HG02981 (cell line): ENCODE data around the gene TMEM200C.

Source experiments
- ATAC-seq: cut with Tn5 transposase; IDR thresholded peaks from one replicate; pipeline ENCODE4 v1.9.1; 2021; ENCODE audit warnings: mild to moderate bottlenecking, moderate library complexity; ENCODE audit not compliant: unreplicated experiment

The TMEM200C gene

DNA sequence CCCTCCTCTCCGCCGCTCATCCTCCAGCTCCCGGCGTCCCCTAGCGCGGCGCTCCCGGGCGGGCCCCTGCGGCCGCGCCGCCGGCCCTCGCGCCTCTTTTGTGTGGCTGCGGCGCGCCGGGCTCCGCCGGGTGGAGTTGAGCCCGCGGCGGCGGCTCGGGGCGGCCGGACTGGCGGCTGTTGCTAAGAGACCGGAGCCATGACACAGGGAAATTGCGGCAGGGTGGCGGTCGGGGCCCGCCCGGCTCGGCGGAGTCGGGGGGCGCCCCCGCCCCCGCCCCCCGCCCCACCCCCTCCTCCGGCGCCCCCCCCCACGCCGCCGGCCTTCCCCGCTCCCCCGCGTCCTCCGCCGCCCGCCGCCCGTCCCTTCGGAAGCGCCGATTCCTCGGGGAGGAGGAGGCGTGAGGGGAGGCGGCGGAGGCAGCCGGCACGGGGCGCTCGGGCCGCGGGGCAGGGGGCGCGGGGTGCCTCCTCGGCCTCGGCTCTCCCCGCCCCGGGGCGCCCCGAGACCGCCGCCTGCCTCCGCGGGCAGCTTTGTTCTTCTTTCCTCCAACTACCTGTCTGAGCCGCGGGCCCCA lies at the start of gene TMEM200C:
TSS of gene TMEM200C (minus strand) at position 224 of the 577 bp plus-strand sequence. CDS start 3,459 bp downstream, outside the sequence.
- ATAC-seq, result no peak

- no peak for ATAC-seq
Measured at GRCh38 chr18:5944448-5944847, 49.1 kb upstream of the TMEM200C start.

DNA sequence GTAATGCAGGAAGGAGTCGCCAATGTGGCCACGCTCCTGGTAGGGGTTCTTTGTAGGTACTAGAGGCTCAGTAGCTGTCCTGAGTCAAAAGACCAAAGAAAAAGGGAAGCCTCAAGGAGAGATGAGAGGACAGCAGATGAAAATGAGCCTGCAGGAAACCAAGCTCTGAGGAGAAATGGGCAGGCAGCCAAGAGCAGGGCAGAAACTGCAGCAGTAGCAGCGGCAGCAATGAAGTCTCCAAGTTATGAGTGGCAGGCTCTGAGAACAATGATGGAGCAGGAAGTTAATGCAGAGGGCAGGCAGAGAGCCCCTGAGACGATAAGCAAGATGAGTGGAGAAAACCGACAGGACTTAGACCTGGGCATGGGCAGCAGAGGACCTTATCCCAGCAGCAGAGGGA lies 48.2 kb upstream of the TMEM200C start:
- no peak for ATAC-seq

DNA sequence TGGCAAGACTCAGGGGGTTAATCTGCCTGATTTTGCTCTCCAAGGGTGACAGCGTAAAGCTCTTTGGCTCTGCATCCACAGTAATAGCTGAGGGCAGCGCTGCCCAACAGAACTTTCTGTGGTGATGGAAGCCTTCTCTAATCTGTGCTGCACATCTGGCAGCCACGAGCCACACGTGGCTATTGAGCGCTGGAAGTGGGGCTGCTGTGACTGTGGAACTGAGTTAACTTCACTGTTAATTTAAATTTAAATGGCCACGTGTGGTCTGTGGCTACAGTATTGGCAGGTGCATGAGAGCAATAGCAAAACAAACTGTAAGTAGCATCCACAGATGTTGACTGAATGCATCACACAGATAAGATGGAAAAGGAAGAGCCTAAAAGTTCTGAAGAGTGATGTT lies 47.3 kb upstream of the TMEM200C start:
- ATAC-seq, result no peak

DNA sequence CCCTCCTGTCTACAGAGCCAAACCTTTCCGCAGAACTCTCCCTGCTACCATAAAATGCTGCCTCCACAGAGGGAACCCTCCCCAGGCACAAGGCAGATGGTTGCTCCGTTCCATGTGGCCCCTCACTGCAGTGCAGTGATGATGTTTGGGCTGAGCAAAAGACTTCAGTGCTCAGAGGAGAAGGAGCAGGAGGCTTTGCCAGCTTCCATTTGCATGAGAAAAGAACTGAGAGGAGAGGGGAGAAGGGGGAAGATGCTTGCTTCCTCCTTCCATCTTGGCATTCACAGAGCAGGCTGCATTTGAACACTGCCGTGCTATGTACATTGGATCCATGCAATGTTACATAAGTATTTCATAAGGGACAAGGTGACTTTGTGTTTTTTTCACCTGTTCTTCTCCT lies 46.6 kb upstream of the TMEM200C start:
- no peak for ATAC-seq

DNA sequence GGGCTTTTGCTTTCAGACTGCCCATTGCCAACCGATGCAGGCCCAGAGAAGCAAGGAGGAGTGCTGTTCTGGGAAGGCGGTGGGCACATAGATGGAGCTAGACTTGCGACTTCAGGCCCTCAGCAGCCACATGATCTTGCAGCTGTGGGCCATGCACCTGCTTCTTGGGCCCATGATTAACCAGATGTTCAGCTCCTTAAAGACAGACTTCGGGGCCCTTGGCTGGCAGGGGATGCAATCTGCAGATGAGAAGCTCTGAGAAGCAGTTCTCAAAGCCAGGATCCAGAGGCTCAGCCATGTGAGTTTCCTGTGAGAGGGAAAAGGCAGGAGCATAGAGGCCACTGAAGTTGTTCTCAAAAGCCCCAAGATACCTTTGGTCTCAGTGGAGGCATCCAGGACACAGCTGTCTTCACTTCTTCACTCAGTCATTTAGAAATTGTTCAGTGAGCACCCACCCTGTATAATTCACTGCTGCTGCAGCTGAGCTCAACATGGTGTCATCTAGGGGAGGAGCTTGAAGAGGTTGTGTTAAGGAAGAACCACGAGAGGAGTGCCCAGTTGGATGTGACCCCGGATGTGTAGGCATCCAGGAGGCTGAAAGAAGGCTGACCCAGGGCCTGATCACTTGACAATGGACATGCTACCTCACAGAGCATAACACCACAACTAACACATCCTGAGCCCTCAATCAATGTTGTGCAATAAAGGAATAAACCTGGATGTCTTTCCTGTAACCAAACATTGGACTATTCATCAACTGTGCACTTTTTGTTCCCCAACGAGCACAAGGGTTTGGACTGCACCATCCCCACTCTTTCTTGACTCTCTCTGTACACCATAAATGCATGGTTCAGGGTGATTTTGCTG lies 44.7 kb upstream of the TMEM200C start:
- ATAC-seq, result no peak

DNA sequence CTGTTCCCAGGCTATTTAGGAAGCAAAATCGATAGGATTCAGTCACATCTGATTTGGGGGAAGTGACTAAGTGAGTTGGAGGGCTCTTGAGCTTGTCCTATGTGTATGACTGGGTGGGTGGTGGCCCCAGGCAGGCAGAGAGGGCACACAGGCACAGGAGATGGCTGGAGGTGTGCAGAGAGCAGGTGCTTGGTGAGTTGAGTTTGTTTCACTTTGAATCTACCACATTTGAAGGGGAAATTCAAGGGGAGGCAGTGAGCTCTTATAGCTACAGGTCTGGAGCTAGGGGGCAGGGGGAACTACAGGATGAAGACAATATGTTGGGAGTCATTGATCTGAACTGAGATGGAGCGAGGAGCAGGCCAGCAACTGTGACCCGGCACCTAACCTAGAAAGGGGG lies 42.5 kb upstream of the TMEM200C start:
- ATAC-seq, result no peak

GRCh38 chr18:5937121-5937520 lies 41.8 kb upstream of the TMEM200C start:
- no peak for ATAC-seq

DNA sequence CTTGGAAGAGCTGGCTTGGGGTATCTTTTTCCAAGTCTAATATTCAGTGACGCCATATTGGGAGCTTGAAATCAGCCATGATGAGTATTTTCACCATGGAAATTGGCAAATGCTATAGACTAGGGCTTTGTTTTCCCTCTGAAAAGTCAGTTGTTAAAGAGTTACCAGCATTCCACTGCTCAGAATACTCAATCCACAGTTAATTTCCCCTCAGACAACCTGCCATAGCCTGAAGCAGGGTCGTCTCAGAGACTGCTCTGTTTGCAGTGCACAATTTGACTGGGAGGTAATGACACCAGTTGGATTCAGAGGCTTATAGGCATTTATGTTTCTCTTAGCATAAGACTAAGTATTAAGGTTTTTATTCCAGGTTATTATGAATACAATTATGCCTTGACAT lies 35.5 kb upstream of the TMEM200C start:
- ATAC-seq, result no peak

DNA sequence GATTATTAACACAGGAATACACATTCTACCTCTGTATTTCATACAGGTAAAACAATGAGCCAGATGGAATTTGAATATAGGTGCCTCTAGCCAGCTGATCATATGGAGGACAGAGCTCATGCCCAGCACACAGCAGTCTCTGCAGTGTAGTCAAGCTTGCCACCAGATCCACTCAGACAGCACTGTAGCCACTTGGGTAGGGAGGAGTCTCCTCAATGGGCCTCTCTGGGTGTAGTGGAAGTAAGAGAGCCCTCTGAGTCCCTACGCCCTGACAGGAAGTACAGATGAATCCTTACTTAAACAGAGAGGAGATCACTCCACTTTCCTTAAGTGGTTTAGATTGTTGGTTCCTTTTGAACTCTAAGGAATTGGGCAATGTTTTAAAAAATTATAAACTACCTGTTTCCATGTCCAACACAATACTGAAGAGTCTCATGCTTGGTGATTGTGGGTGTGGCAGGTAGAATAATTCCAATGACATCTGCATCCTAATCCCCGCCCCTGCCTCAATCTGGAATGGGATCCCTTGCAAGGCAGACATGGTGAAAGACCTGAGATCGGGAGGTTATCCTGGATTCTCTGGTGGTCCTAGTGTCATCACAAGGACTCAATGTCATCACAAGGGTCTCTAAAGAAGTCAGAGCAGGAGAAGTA lies 23.0 kb upstream of the TMEM200C start:
- no peak for ATAC-seq

- ATAC-seq, result no peak
Measured at GRCh38 chr18:5914951-5915350, 19.6 kb upstream of the TMEM200C start.

- no peak for ATAC-seq
Measured at GRCh38 chr18:5914016-5914415, 18.7 kb upstream of the TMEM200C start.

DNA sequence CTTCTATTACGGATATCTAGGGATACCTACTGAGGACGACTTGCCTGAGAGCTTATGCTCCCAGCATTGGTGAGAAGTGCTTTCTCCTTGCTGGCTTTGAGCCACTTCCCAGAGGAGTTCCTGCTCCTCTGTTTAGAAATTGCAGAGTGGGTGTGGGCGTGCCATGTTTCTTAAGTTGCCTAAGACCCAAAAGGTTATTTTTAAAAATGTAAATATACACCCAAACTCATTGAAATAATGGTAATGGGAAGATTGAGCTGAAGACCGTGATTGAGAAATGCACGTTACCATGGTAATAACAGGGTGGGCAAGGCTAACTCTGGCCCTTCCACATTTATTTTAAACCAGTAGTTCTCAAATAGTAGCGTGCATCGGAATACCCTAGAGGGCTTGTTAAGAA lies 17.2 kb upstream of the TMEM200C start:
- no peak for ATAC-seq

DNA sequence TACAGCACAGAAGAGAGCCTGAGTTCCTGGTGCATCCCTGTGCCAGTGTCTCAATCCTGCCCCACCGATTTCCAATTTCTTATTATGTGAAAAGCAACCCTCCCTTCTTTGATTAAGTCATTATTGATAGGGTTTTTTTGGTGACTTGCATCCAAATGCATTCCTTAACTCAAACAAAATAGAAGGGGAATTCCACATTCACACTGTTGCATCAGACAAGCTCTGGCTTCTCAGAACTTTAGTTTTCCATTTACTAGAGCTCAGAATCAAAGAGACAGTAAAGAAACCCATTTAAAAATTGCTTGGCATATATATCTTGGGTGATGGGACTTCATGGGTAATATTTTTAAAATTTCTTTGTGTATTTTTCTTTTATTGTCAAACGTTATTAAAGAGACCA lies 13.8 kb upstream of the TMEM200C start:
- no peak for ATAC-seq

DNA sequence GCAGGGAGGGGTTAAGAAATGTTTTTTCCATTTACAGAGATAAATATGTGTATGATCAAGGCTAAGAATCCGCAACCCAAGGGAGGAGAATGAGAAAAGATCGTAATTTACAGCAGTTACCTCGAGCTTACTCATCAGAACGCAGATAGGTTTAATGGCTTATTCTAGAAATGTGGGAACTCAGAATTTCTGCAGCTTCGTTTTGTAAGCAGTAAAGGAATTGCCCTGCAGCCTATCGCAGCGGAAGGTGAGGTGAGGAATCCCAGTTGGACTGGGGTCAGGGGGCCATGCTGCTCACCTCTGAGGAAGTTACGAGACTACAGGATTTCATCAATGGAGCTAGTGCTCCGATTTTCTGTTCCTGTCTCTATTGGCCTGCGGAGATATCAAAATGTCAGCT lies 8.1 kb upstream of the TMEM200C start:
- ATAC-seq, result no peak

DNA sequence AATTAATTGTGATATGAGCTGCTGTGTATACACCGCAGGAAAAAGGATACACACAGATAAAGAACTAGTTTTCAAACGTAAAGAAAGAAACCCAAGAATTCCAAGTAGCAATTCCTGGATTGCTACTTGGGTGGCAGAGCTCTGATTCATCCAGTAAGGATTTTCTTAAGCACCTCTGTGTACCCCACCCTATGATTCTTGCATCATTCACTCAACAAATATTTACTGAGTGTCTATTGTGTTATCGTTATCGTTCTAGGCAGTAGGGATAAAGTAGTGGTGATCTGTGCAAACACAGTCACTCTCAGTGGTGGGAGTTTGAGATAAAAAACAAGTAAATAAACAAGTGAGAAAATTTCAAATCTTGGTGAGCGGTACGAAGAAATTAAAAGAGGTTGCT lies 4.9 kb upstream of the TMEM200C start:
- no peak for ATAC-seq

DNA sequence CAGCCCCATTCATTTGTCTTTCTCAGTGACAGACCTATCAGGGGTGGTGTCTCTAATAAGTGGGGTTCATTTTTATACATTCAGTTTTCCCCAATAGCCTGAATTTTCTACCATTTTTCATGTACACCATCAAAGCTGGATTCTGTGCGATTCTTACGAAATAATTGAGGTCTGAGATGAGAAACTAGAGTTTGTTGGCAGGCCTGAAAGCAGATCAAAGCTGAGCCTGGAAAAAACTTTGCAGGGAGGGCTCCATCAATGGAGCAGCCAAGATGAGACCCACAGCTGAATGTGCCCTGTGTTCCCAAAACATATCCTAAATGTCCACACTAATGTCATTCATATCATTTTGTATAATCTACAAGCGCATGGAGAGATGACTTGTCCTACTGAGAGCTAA lies 4.5 kb upstream of the TMEM200C start:
- no peak for ATAC-seq

DNA sequence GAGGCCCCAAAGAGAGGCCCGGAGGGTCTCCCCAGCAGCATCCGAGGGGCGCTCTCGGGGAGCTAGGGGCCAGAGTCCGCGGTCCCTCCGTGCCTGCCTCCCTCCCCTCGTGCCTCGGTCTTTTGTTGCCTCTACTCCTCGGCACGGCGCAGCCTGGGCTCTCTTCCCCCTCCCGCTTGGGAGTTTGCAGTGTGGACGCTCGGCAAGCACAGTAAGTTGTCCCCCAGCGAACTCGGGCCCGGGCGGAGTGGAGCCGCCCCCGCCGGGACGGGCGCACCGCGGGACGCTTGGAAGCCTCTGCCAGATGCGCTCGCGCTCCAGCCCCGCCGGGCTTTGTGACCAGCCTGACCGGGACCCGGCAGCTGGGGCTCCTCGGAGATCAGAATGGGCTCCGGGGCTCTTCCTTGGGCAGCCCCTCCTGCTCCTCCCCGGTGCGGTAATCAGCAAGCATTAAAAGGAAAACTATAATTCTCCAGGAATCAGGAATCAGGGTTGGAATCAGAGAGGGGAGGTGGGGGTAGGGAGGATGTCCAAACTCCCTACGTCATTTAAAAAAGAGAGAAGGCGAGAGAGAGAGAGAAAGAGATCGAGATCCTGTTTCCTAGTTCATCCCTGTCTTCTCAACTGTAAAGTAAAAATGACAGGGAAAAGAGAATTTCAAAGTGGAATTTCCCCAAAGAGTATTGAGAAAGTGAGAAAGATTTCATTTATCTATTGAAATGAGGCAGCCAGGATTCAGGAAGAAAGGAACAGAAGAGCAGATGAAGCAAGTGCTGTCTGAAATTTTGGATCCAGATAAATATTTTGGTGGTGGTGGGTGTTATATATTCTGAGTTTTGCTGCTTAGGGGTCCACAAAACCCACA lies 786 bp upstream of the TMEM200C start:
- ATAC-seq, result no peak

DNA sequence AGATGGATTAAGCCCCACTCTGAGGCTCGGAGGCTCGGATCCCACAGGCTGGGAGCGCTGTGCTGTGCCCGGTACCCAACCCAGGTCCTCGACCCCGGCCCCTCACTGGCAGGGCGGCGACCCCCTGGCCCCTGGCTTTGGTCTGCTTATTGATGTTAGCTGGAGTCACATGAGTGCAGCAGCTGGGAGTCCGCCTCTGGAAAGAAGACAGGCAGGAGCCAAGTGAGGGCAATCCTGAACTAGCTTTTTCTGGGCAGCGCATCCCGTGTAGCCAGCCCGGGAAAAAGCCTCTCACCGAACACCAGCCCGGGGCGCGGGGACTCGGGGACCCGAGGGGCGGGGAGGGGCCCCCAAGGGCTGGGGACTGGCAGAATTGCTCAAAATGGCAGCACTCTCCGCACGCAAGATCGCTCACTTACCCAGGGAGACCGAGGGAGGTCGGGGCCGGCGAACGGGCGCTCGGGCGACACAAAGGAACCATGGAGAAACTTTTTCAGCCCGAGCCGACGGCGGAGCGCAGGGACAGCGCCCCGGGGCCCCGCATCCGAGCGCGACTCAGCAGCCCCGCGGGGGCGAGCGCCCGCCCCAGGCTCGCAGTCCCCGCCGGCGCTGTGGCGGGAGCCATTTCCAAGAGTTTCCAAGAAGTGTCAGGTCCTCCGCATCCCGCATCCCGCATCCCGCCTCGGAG lies 567 bp downstream of the TMEM200C start:
- ATAC-seq, result no peak

GRCh38 chr18:5893956-5894610 lies 1.2 kb downstream of the TMEM200C start:
- ATAC-seq, result no peak
